Measurements from ENCODE around the gene BEND5. TPM values are rescaled to one million over a fixed set of nuclear protein-coding genes. Genes with fewer than 3 reads are reported as not detected.

The BEND5 gene
- total and polyA plus RNA-seq, 2 of the 8 experiments (the other 6 are each of a cell fraction or from before 2014, with no cell fraction given), result 3.8 to 7.5 TPM

DNA sequence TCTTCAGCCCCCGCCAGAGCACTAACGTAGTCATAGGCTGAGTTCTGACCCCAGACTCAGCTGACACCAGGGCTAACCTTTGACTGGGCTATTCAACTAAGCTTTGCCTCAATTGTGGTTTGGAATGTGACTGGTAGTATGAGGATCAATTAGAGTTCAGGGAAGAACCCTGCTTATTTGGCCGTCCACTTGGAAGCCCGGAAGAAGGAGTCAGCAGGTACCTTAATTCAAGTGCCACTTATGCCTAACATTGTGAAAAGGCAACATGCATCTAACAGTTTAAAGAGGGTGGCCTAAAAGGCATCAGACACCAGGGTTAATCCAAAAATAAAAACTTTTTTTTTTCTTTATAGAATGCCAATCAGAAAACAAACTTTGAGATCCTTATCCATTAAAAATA, 92.3 kb downstream of the BEND5 start:
- H2BK5ac ChIP-seq (ENCODE audit: low read depth, low read length), result no peak overlapping the region
- H3K14ac ChIP-seq (ENCODE audit: insufficient read length), result no peak overlapping the region
- ChIA-PET POLR2A (ENCODE audit: partially characterized antibody) (no interaction called here), CTCF (ENCODE audit: partially characterized antibody) (interaction anchor here (2.4 to 7.3 kb wide), 2 partner anchors 13 to 112 kb away, joined by 14 to 55 read pairs; no protein-coding TSS in a partner anchor)
- no peak for FAIRE-seq
- H3K4me2 ChIP-seq (ENCODE audit: insufficient read depth in 1 of 2, low read depth in 2 of 2, low read length in 2 of 2), result no peak overlapping the region
- no peak overlapping the region for H3K18ac ChIP-seq (ENCODE audit: extremely low read depth, low read length)
- H3K9me3 ChIP-seq (ENCODE audit: insufficient read depth in 2 of 2, low read depth in 1 of 2, low read length in 1 of 2), result no peaks in the 10 kb centered on the region
- no peaks in the 10 kb centered on the region for H3K27me3 ChIP-seq (replicated peaks in 1 of 4; ENCODE audit: control insufficient read depth in 3 of 4, extremely low read depth in 1 of 4, insufficient read depth in 3 of 4, low read length in 3 of 4)
- 81% methylated on average over 4 of the region's 4 CpGs; no CpG with 5 or more reads in 1 of the 2 experiments for WGBS, 2 experiments (ENCODE audit: extremely low coverage in 1 of 2, insufficient coverage in 1 of 2, insufficient read length in 1 of 2, insufficient replicate concordance in 2 of 2, low coverage in 1 of 2, low lambda C conversion rate in 2 of 2, missing lambda C conversion rate in 1 of 2)
- no peak overlapping the region for H2BK20ac ChIP-seq (ENCODE audit: low read length)
- H3K79me2 ChIP-seq (ENCODE audit: control insufficient read depth in 1 of 2, insufficient read depth in 2 of 2, low read length in 2 of 2), result no peaks in the 10 kb centered on the region
- H3K9ac ChIP-seq (replicated peaks in 1 of 4; ENCODE audit: extremely low read depth in 1 of 4, low read depth in 3 of 4, low read length in 3 of 4), result no peak overlapping the region
- H4K5ac ChIP-seq (ENCODE audit: insufficient read length, low read depth, low read length), result no peak overlapping the region
- H2BK120ac ChIP-seq (replicated peaks; ENCODE audit: low read depth, low read length), result no peak overlapping the region
- H2AFZ ChIP-seq (ENCODE audit: low read length), result no peak overlapping the region
- no peak overlapping the region for H2BK12ac ChIP-seq (ENCODE audit: low read depth, low read length)
- H4K8ac ChIP-seq (ENCODE audit: extremely low read depth, insufficient read depth, low read length), result no peak overlapping the region
- H4K91ac ChIP-seq (replicated peaks; ENCODE audit: insufficient read length, low read length), result no peak overlapping the region
- no peak overlapping the region for H3K23ac ChIP-seq (ENCODE audit: insufficient read length)
- H4K20me1 ChIP-seq (replicated peaks in 1 of 2; ENCODE audit: control insufficient read depth in 1 of 2, insufficient read depth in 2 of 2, low read length in 2 of 2), result no peaks in the 10 kb centered on the region
- H3K23me2 ChIP-seq (ENCODE audit: low read depth, low read length), result no peaks in the 10 kb centered on the region
- H3K4me1 ChIP-seq (replicated peaks in 1 of 4; ENCODE audit: control insufficient read depth in 3 of 4, insufficient read depth in 4 of 4, low read length in 3 of 4), result peaks cover 0 to 5% (median 4%) of the 10 kb centered on the region in 4 experiments; a peak in 4 of 7 replicates
- no peak overlapping the region for H3K56ac ChIP-seq (replicated peaks; ENCODE audit: insufficient read length, low read depth, low read length)
- no peak overlapping the region for H2AK5ac ChIP-seq (ENCODE audit: low read depth, low read length)
- H3K4me3 ChIP-seq (ENCODE audit: extremely low read depth in 1 of 4, insufficient read depth in 2 of 4, low read depth in 3 of 4, low read length in 4 of 4), result no peak overlapping the region
- no peak overlapping the region for H3K27ac ChIP-seq (ENCODE audit: low read depth, low read length)
- H2BK15ac ChIP-seq (ENCODE audit: low read length), result no peak overlapping the region
- no peak for TF ChIP-seq ASH2L (IDR thresholded peaks at IDR 0.05; ENCODE audit: low read length)
- TF ChIP-seq SAP30 (IDR thresholded peaks at IDR 0.05; ENCODE audit: insufficient read depth, insufficient replicate concordance, low read length), result no peak
- TF ChIP-seq, protein P1, sequence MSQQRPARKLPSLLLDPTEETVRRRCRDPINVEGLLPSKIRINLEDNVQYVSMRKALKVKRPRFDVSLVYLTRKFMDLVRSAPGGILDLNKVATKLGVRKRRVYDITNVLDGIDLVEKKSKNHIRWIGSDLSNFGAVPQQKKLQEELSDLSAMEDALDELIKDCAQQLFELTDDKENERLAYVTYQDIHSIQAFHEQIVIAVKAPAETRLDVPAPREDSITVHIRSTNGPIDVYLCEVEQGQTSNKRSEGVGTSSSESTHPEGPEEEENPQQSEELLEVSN (IDR thresholded peaks at IDR 0.05), result no peak
- TF ChIP-seq EP300 (IDR thresholded peaks at IDR 0.05; ENCODE audit: borderline replicate concordance in 1 of 2, low read depth in 2 of 2, low read length in 2 of 2), result no peak
- no peak for TF ChIP-seq KDM4A (IDR thresholded peaks at IDR 0.05; ENCODE audit: low read depth, low read length, severe bottlenecking)
- TF ChIP-seq SP2 (IDR thresholded peaks at IDR 0.05; ENCODE audit: low read length), result no peak
- no peak for TF ChIP-seq JUN (IDR thresholded peaks at IDR 0.05; ENCODE audit: low read depth, low read length)
- no peak for TF ChIP-seq TEAD4 (IDR thresholded peaks at IDR 0.05; ENCODE audit: low read depth, low read length)
- no peak for TF ChIP-seq SIX5 (IDR thresholded peaks at IDR 0.05; ENCODE audit: low read depth, low read length)
- no peaks in the 10 kb centered on the region for H3K36me3 ChIP-seq (ENCODE audit: control insufficient read depth in 2 of 4, insufficient read depth in 4 of 4, low read length in 3 of 4)
- DNase-seq (ENCODE audit: low read depth in 1 of 2, low spot score in 2 of 2), result no peak
- H3K4ac ChIP-seq (replicated peaks; ENCODE audit: insufficient read length, low read depth, low read length), result no peak overlapping the region
- H3K79me1 ChIP-seq (ENCODE audit: low read depth, low read length), result no peaks in the 10 kb centered on the region

All from H1 (cell line).